Adrenal gland (tissue), 12 donors: ENCODE data around the gene STN1. TPM values are rescaled to one million over a fixed set of nuclear protein-coding genes. Genes with fewer than 3 reads are reported as not detected.

Experiments
- DNase-seq, 7 donors: peaks; one replicate each; pipeline ENCODE4 v3.0.0-alpha.2; 2019 to 2020
- H3K27ac ChIP-seq, 5 donors: fragments of 200-600 bp; sonication (generic) in 4 of 5; 1 replicate in 3 of 5; 2 replicates in 2 of 5; pipeline versions ENCODE4 v1.5.1 to v1.8.0; 2016 to 2020; ENCODE audit warnings: mild to moderate bottlenecking in 1 of 5
- H3K27me3 ChIP-seq: fragments of 200-600 bp; 2 replicates; pipeline ENCODE4 v1.8.0; 2021
- H3K36me3 ChIP-seq, 2 donors: fragments of 200-600 bp; replicated peaks in 1 of 2; 1 replicate in 1 of 2; 2 replicates in 1 of 2; pipeline versions ENCODE4 v1.5.1 to v1.8.0; 2018 to 2022
- H3K4me1 ChIP-seq, 2 donors: fragments of 200-600 bp; replicated peaks in 1 of 2; 1 replicate in 1 of 2; 2 replicates in 1 of 2; pipeline versions ENCODE4 v1.5.1 to v1.8.0; 2018 to 2021
- H3K4me3 ChIP-seq, 4 donors: fragments of 200-600 bp; sonication (generic) in 3 of 4; one replicate each; pipeline ENCODE4 v1.5.1; 2016 to 2018
- H3K9me3 ChIP-seq, 3 donors: fragments of 200-600 bp; sonication (generic) in 1 of 3; replicated peaks in 1 of 3; 1 replicate in 2 of 3; 2 replicates in 1 of 3; pipeline versions ENCODE4 v1.5.1 to v1.8.0; 2016 to 2021
- POLR2A ChIP-seq, 2 donors: fragments of 450-650 bp; IDR thresholded peaks; one replicate each; pipeline ENCODE4 v1.6.1; 2017; ENCODE audit warnings: antibody characterized with exemption in 2 of 2, mild to moderate bottlenecking in 2 of 2, moderate library complexity in 1 of 2
- WGBS, 4 donors: extraction: QIAGEN DNeasy Blood & Tissue Kit in 2 of 4; methylation state at CpG; one replicate each; pipeline versions ENCODE4 v1.1.5 to v1.1.7; 2013 to 2017; 5-methylcytosine and 5-hydroxymethylcytosine counted together
- intact Hi-C, 2 donors: fragments of 100-400 bp; cut with DNase I; formaldehyde crosslinking; loops; one replicate each; pipeline versions ENCODE4 v1.14.1 to v1.15.0; 2022 to 2023
- polyA plus RNA-seq, 3 donors: library from polyadenylated mRNA; stranded (reverse); fragments of 200-250 nt in 2 of 3; fragments of 350-450 nt in 1 of 3; fragmentation: Illumina TruSeq in 1 of 3; extraction: RNeasy Lipid Tissue Mini Kit (QIAGEN cat#74804) in 1 of 3; gene quantifications; one replicate each; pipeline ENCODE4 v1.2.3, GENCODE V29; 2013 to 2014
- total RNA-seq, 9 donors: library from RNA; depleted of rRNA in 4 of 9; stranded (reverse); fragments of >200 nt in 4 of 9; fragments of 120-200 nt in 1 of 9; fragmentation: NEBNext Ultra II Directional in 1 of 9; extraction: Animal tissue kit (Norgen Biotek cat#: 25700) in 1 of 9; gene quantifications; one replicate each; pipeline versions ENCODE4 v1.1.0 to v1.2.4, GENCODE V29; 2013 to 2023
- TF ChIP-seq, protein P1 (sequence below), 6 experiments: fragments of 450-650 bp in 4 of 6; fragments of 200-600 bp in 2 of 6; sonication (generic) in 1 of 6; IDR thresholded peaks; 1 replicate in 5 of 6; 2 replicates in 1 of 6; pipeline versions ENCODE4 v1.5.1 to v1.8.0; 2016 to 2021; ENCODE audit warnings: antibody characterized with exemption in 6 of 6, mild to moderate bottlenecking in 2 of 6, moderate library complexity in 1 of 6
- donor health status: healthy with polysubstance abuse.
- donor health status: Bipolar disorder and iron deficiency.
- donor health status: DM: yes; HTN: yes; CAD: no.
- donor health status: DM: no; HTN: no; CAD: no.
- donor health status: DM: no; HTN: no; CAD: no.
- donor health status: DM: yes; HTN: yes; CAD: no.

STN1 gene
- total and polyA plus RNA-seq, 12 donors = 14.8 to 73.6 (median 36.2) TPM

DNA sequence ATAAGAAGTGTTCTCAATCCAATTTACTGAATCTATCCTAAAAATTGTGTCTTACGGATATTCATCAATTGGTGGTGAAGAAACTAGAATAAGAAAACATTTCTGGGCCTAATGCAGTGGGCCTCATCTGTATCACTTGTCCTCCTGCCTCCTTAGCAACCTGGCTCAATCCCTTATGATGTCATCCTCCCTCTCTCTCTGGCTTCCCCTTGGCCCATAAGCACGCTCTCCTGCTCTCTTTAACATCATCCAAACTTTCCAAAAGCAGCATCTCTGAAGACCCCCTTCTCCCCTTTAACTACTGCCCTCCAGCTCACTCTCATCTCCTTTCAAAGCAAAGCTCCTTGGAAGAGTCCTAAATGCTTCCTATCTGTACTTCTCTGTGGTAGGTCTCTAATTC lies 4.7 kb upstream of the STN1 start:
- Histone ChIP-seq H3K36me3 (no peaks in the 10 kb centered on the region), H3K9me3 (no peaks in the 10 kb centered on the region), H3K27me3 (no peaks in the 10 kb centered on the region), H3K4me3 (no peak overlapping the region), H3K4me1 (peaks cover 7 to 8% of the 10 kb centered on the region in 2 donors), H3K27ac (no peak overlapping the region)
- TF ChIP-seq, protein P1, sequence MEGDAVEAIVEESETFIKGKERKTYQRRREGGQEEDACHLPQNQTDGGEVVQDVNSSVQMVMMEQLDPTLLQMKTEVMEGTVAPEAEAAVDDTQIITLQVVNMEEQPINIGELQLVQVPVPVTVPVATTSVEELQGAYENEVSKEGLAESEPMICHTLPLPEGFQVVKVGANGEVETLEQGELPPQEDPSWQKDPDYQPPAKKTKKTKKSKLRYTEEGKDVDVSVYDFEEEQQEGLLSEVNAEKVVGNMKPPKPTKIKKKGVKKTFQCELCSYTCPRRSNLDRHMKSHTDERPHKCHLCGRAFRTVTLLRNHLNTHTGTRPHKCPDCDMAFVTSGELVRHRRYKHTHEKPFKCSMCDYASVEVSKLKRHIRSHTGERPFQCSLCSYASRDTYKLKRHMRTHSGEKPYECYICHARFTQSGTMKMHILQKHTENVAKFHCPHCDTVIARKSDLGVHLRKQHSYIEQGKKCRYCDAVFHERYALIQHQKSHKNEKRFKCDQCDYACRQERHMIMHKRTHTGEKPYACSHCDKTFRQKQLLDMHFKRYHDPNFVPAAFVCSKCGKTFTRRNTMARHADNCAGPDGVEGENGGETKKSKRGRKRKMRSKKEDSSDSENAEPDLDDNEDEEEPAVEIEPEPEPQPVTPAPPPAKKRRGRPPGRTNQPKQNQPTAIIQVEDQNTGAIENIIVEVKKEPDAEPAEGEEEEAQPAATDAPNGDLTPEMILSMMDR (IDR thresholded peaks at IDR 0.05) = no peak
- TF ChIP-seq POLR2A (IDR thresholded peaks at IDR 0.05) = no peak
- intact Hi-C loops = no loop called here
- DNase-seq = no peak
- 92 to 95% (median 94%) methylated on average over 2 of the region's 2 CpGs for WGBS, 4 donors

DNA sequence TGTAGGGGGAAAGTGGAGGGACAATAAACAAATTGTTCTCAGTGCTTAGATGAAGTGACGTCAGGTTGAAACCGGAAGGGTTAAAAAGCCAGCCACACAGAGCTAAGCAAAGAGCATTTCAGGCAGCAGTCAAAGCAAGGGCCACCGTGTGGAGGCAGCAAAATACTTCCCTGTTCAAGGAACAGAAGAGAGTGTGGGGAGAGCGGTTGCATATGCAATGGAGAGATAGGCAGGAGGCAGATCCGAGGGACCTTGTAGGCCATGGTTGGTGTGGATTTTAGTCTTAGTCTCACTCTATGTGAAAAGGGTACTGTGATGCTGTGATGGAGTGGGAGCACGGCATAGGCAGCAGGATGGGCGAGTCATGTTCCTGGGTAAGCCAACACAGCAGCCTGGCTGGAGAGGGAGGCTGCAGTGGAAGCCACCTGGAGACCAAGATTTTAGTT lies 3.8 kb upstream of the STN1 start:
- 50 to 58% (median 54%) methylated on average over 7 of the region's 7 CpGs for WGBS, 4 donors
- no peak for TF ChIP-seq POLR2A (IDR thresholded peaks at IDR 0.05)
- TF ChIP-seq, protein P1 (IDR thresholded peaks at IDR 0.05) = no peak
- no peaks in the 10 kb centered on the region for H3K9me3 ChIP-seq
- H3K27ac ChIP-seq = no peak overlapping the region
- peaks cover 14 to 15% of the 10 kb centered on the region in 2 donors for H3K4me1 ChIP-seq
- intact Hi-C loops = no loop called here
- H3K27me3 ChIP-seq = no peaks in the 10 kb centered on the region
- H3K36me3 ChIP-seq = no peaks in the 10 kb centered on the region
- no peak for DNase-seq
- no peak overlapping the region for H3K4me3 ChIP-seq

DNA sequence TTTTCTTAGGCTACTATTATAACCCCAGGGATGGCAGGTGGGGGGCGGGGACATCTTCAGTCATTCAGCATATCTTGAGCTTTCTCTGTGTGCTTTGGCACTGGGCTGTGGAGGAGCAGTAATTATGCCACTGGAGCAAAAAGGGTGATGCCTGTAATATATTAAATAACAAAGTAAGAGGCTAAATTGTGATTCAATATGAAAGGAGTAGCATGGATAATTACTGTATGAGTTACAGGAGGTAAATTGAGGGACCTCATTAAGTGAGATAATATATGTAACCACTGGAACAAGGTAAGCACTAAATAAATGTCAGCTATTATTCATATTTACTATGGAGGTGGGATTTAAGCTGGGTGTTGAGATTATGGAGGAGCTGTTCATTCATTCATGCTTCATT lies 3.3 kb upstream of the STN1 start:
- no peak overlapping the region for H3K4me3 ChIP-seq
- TF ChIP-seq POLR2A (IDR thresholded peaks at IDR 0.05) = no peak
- TF ChIP-seq, protein P1 (IDR thresholded peaks at IDR 0.05) = no peak
- no peaks in the 10 kb centered on the region for H3K27me3 ChIP-seq
- H3K36me3 ChIP-seq = no peaks in the 10 kb centered on the region
- DNase-seq = no peak
- H3K9me3 ChIP-seq = no peaks in the 10 kb centered on the region
- H3K4me1 ChIP-seq = peaks cover 17 to 21% of the 10 kb centered on the region in 2 donors
- WGBS, 4 donors = 91 to 100% (median 97%) methylated on average over 1 of the region's 1 CpG
- no peak overlapping the region for H3K27ac ChIP-seq
- intact Hi-C loops = no loop called here

DNA sequence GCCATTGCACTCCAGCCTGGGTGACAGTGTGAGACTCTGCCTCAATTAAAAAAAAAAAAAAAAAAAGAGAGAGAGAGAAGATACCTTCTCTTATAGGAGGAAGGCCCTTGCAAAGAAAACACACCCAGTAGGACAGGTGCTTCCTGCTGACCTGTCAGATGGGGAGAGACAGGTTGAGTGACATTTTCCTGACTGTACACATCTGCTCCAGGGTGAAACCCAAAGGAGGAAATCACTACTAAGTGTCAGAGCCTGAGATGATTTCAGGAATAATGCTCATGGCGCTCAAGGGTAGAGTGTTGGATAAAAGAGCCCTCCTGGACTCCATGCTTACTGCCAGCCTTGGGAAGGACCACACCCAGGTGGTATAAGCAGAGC lies 1.7 kb upstream of the STN1 start:
- no peak overlapping the region for H3K4me3 ChIP-seq
- no peaks in the 10 kb centered on the region for H3K9me3 ChIP-seq
- no peak for TF ChIP-seq POLR2A (IDR thresholded peaks at IDR 0.05)
- TF ChIP-seq, protein P1 (IDR thresholded peaks at IDR 0.05) = no peak
- no peak for DNase-seq
- H3K27me3 ChIP-seq = no peaks in the 10 kb centered on the region
- H3K4me1 ChIP-seq = peaks cover 28 to 31% of the 10 kb centered on the region in 2 donors
- 92 to 100% (median 96%) methylated on average over 1 of the region's 1 CpG for WGBS, 4 donors
- no peaks in the 10 kb centered on the region for H3K36me3 ChIP-seq
- no peak overlapping the region for H3K27ac ChIP-seq
- intact Hi-C loops = loop anchor here in 1 of 2 donors (5.0 kb wide), 1 partner anchor 48 kb away; the partner anchor contains the start of gene SLK
